SU-DHL-6 (cell line): ENCODE results near the gene CALN1.

Experiments used
- H2AFZ ChIP-seq: fragments of 200-600 bp; sonication (generic); 2 replicates; pipeline ENCODE4 v1.6.1; 2014; ENCODE audit warnings: low read depth, mild to moderate bottlenecking, moderate library complexity, mixed read lengths, antibody characterized with exemption, low read length; ENCODE audit not compliant: severe bottlenecking
- H3F3A ChIP-seq: fragments of 200-600 bp; shearing (Covaris generic); 2 replicates; pipeline ENCODE4 v1.6.0; 2016; ENCODE audit warnings: antibody characterized with exemption, mild to moderate bottlenecking; ENCODE audit not compliant: insufficient read depth
- H3K27ac ChIP-seq: fragments of 200-600 bp; sonication (generic); 2 replicates; pipeline ENCODE4 v1.5.1; 2016; ENCODE audit warnings: low read depth, mild to moderate bottlenecking, low read length, moderate library complexity, mixed read lengths
- H3K27me3 ChIP-seq: fragments of 200-600 bp; sonication (generic), shearing (Covaris generic); 2 replicates; pipeline ENCODE4 v1.6.0; 2014; ENCODE audit warnings: mild to moderate bottlenecking, low read length
- H3K36me3 ChIP-seq: fragments of 200-600 bp; sonication (generic); 2 replicates; pipeline ENCODE4 v1.6.1; 2014; ENCODE audit warnings: mild to moderate bottlenecking, low read length, mixed read lengths
- H3K4me2 ChIP-seq: fragments of 300-600, 200-600 bp; shearing (Covaris generic), sonication (generic); 2 replicates; pipeline ENCODE4 v1.6.0; 2014; ENCODE audit warnings: low read length, low read depth, mild to moderate bottlenecking; ENCODE audit not compliant: poor library complexity, severe bottlenecking
- H3K4me3 ChIP-seq: fragments of 200-600 bp; sonication (generic); 2 replicates; pipeline ENCODE4 v1.5.1; 2014; ENCODE audit warnings: antibody characterized with exemption, low read length, mild to moderate bottlenecking, mixed read lengths; ENCODE audit not compliant: insufficient read depth, poor library complexity, severe bottlenecking
- H3K79me2 ChIP-seq: fragments of 200-600 bp; sonication (generic); 2 replicates; pipeline ENCODE4 v1.6.1; 2014; ENCODE audit warnings: mild to moderate bottlenecking, low read length, moderate library complexity; ENCODE audit not compliant: insufficient read depth
- H3K9ac ChIP-seq: fragments of 200-600 bp; sonication (generic); 2 replicates; pipeline ENCODE4 v1.7.0; 2014; ENCODE audit warnings: mild to moderate bottlenecking, low read length
- H3K9me2 ChIP-seq: fragments of 200-600 bp; sonication (generic); replicated peaks from 2 replicates; pipeline ENCODE4 v1.6.1; 2014; ENCODE audit warnings: low read length; ENCODE audit not compliant: insufficient read depth
- H3K9me3 ChIP-seq: fragments of 200-600 bp; sonication (generic); 2 replicates; pipeline ENCODE4 v1.6.1; 2014; ENCODE audit warnings: low read length, mixed read lengths; ENCODE audit not compliant: insufficient read depth
- H4K20me1 ChIP-seq: fragments of 200-600 bp; sonication (generic); 2 replicates; pipeline ENCODE4 v1.6.1; 2014; ENCODE audit warnings: low read depth, mild to moderate bottlenecking, antibody characterized with exemption, low read length, moderate library complexity, mixed read lengths
- CTCF ChIP-seq: fragments of 200-600 bp; sonication (generic); IDR thresholded peaks from one replicate; pipeline ENCODE4 v1.5.1; 2017; ENCODE audit warnings: antibody characterized with exemption, mild to moderate bottlenecking, low read length, moderate library complexity; ENCODE audit not compliant: insufficient read depth, poor library complexity, severe bottlenecking
- EZH2phosphoT487 ChIP-seq: fragments of 200-600 bp; sonication (generic), shearing (Covaris generic); conservative IDR thresholded peaks from 2 replicates; pipeline ENCODE4 v1.6.1; 2018; ENCODE audit warnings: mild to moderate bottlenecking, antibody characterized with exemption, low read length, moderate library complexity, mixed read lengths

Gene CALN1

DNA sequence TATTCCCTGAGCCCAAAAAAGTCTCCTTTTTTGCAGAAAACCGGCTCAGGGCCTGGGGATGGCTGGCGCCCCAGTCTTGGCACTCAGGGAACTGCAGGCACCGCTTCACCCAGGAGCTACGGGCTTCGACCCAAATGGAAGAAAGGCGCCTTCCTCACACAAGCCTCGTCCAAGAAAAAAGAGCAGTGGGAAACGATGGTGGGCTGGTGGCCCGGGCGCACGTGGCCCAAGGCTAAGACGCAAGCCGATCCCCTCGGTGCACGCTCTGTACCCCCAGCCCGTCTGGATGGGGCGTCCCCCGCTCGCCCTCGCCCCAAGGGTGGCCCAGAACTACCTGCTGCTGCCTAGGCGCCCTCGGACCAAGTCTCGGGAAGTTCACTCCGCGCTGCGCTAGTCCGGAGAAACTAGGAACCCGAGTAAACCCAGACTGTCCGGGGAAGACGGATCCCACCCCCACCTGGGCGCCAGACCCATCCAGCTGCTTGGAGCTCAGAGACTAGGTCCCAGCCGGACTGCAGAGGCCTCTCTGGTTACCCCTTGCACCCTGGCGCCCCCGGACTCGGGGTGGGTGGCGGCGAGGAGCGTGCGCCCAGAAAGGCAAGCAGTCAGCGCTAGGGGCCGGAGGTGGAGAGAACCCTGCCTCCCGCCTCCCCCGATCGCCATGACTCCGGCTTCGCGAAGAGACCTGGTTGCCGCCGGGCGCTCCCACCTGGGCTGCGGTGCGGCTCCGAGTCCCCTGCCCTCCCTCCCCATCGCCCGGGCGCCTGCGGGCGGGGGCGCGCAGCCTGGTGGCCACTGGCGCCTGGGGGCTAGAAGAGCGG is 76.4 kb downstream of the CALN1 start:
- no peak overlapping the region for H3K4me3 ChIP-seq
- no peaks in the 10 kb centered on the region for H3K9me3 ChIP-seq
- no peaks in the 10 kb centered on the region for H3K36me3 ChIP-seq
- H3F3A ChIP-seq: no peaks in the 10 kb centered on the region
- no peaks in the 10 kb centered on the region for H3K79me2 ChIP-seq
- H3K9ac ChIP-seq: no peak overlapping the region
- H2AFZ ChIP-seq: no peak overlapping the region
- no peaks in the 10 kb centered on the region for H4K20me1 ChIP-seq
- H3K27ac ChIP-seq: no peak overlapping the region
- no peaks in the 10 kb centered on the region for H3K9me2 ChIP-seq
- TF ChIP-seq EZH2phosphoT487: no peak
- TF ChIP-seq CTCF: no peak
- no peak overlapping the region for H3K4me2 ChIP-seq
- H3K27me3 ChIP-seq: no peaks in the 10 kb centered on the region

GRCh38 chr7:72334698-72335097 is 77.4 kb downstream of the CALN1 start:
- no peaks in the 10 kb centered on the region for H3K27me3 ChIP-seq
- no peak overlapping the region for H3K27ac ChIP-seq

DNA sequence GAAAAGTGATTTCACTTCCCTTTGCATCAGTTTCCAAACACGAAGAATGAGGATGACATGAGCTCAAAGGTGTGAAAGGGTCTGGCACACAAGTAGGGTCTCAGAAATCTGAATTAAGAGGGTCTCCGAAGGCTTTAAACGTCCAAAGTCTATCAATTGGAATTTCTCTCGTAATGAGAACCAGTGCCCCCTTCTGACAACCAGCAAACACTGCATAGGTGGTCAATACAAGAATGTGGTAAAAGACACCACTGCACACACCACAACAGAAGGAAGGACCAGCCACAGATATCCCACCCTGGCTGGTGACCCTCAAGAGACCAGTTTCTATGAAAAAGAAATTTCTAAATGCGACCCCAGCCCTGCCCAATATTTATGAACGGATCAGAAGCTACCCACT is 78.1 kb downstream of the CALN1 start:
- H4K20me1 ChIP-seq: no peaks in the 10 kb centered on the region
- no peak overlapping the region for H3K4me2 ChIP-seq
- no peaks in the 10 kb centered on the region for H3K9me2 ChIP-seq
- no peaks in the 10 kb centered on the region for H3K79me2 ChIP-seq
- no peak overlapping the region for H3K9ac ChIP-seq
- H3K9me3 ChIP-seq: no peaks in the 10 kb centered on the region
- H2AFZ ChIP-seq: no peak overlapping the region
- H3K27ac ChIP-seq: no peak overlapping the region
- H3K27me3 ChIP-seq: no peaks in the 10 kb centered on the region
- H3F3A ChIP-seq: no peaks in the 10 kb centered on the region
- H3K4me3 ChIP-seq: no peak overlapping the region
- no peaks in the 10 kb centered on the region for H3K36me3 ChIP-seq
- peak; percentile 21 for TF ChIP-seq CTCF
- no peak for TF ChIP-seq EZH2phosphoT487

More at GRCh38 chr7:72334698-72335097, 77.4 kb downstream of the CALN1 start:
- Histone ChIP-seq H3K9ac (no peak overlapping the region), H3K36me3 (no peaks in the 10 kb centered on the region), H3F3A (no peaks in the 10 kb centered on the region), H3K9me3 (no peaks in the 10 kb centered on the region), H3K4me3 (no peak overlapping the region), H3K9me2 (no peaks in the 10 kb centered on the region), H3K79me2 (no peaks in the 10 kb centered on the region), H4K20me1 (no peaks in the 10 kb centered on the region), H3K4me2 (no peak overlapping the region), H2AFZ (no peak overlapping the region)
- TF ChIP-seq CTCF (no peak), EZH2phosphoT487 (no peak)
